ENCODE data around the gene CSRP1. TPM values are rescaled to one million over a fixed set of nuclear protein-coding genes. Genes with fewer than 3 reads are reported as not detected.
A peak's percentile ranks its signal among the peaks of the same experiment; 100 is the strongest.

The CSRP1 gene
- total RNA-seq, 4 donors from 2014 or later: 548 to 1,751 (median 1,444) TPM

- H3K27me3 ChIP-seq: no peaks in the 10 kb centered on the region
- no peak for DNase-seq (ENCODE audit: low spot score in 2 of 2)
- H3K4me1 ChIP-seq: peaks cover 0 to 89% (median 64%) of the 10 kb centered on the region in 4 donors
- WGBS, 2 donors: 47 to 59% methylated on average over 7 of the region's 7 CpGs
- H3K36me3 ChIP-seq: peaks cover 0 to 31% (median 4%) of the 10 kb centered on the region in 3 donors
- H3K27ac ChIP-seq: peak overlapping the region; percentile 75 to 100 (median 96)
- H3K4me3 ChIP-seq: no peak overlapping the region
- TF ChIP-seq POLR2A (IDR thresholded peaks at IDR 0.05): no peak
- TF ChIP-seq CTCF (IDR thresholded peaks at IDR 0.05): peak in 4 of 5 experiments; percentile 15 to 68 (median 48)
- TF ChIP-seq EP300 (IDR thresholded peaks at IDR 0.05): peak in 1 of 2 donors; percentile 40
- no peaks in the 10 kb centered on the region for H3K9me3 ChIP-seq
Measured at GRCh38 chr1:201463071-201463552, 43.8 kb downstream of the CSRP1 start.

- DNase-seq (ENCODE audit: low spot score in 2 of 2): peak; percentile 77 to 82
- H3K4me1 ChIP-seq: peaks cover 0 to 98% (median 74%) of the 10 kb centered on the region in 4 donors
Measured at GRCh38 chr1:201461645-201462441, 45.1 kb downstream of the CSRP1 start.

GRCh38 chr1:201460814-201461644, 45.9 kb downstream of the CSRP1 start:
- Histone ChIP-seq H3K27me3 (no peaks in the 10 kb centered on the region), H3K9me3 (no peaks in the 10 kb centered on the region), H3K27ac (peak overlapping the region; percentile 75 to 100 (median 96)), H3K36me3 (peaks cover 0 to 21% (median 4%) of the 10 kb centered on the region in 3 donors), H3K4me1 (peaks cover 0 to 98% (median 79%) of the 10 kb centered on the region in 4 donors), H3K4me3 (no peak overlapping the region)
- DNase-seq (ENCODE audit: low spot score in 2 of 2): no peak
- WGBS, 2 donors: 56 to 71% methylated on average over 8 of the region's 8 CpGs
- TF ChIP-seq EP300 (IDR thresholded peaks at IDR 0.05) (peak in 1 of 2 donors; percentile 77), POLR2A (IDR thresholded peaks at IDR 0.05) (no peak)

More at GRCh38 chr1:201461645-201462441, 45.1 kb downstream of the CSRP1 start:
- Histone ChIP-seq H3K27ac (peak overlapping the region; percentile 75 to 100 (median 96)), H3K36me3 (peaks cover 0 to 28% (median 4%) of the 10 kb centered on the region in 3 donors), H3K4me3 (no peak overlapping the region), H3K9me3 (no peaks in the 10 kb centered on the region), H3K27me3 (no peaks in the 10 kb centered on the region)
- TF ChIP-seq CTCF (IDR thresholded peaks at IDR 0.05) (no peak), EP300 (IDR thresholded peaks at IDR 0.05) (peak; percentile 16 to 95), POLR2A (IDR thresholded peaks at IDR 0.05) (peak in 1 of 2 donors; percentile 33)
- 28 to 38% methylated on average over 13 of the region's 13 CpGs for WGBS, 2 donors

- H3K36me3 ChIP-seq: peaks cover 0 to 10% (median 2%) of the 10 kb centered on the region in 3 donors
- no peak overlapping the region for H3K4me3 ChIP-seq
- TF ChIP-seq POLR2A (IDR thresholded peaks at IDR 0.05) (no peak), EP300 (IDR thresholded peaks at IDR 0.05) (no peak), CTCF (IDR thresholded peaks at IDR 0.05) (no peak)
- peaks cover 0 to 98% (median 76%) of the 10 kb centered on the region in 4 donors for H3K4me1 ChIP-seq
- no peak for DNase-seq (ENCODE audit: low spot score in 2 of 2)
- no peaks in the 10 kb centered on the region for H3K27me3 ChIP-seq
- H3K9me3 ChIP-seq: no peaks in the 10 kb centered on the region
- peak overlapping the region; percentile 36 to 96 (median 74) for H3K27ac ChIP-seq
- WGBS, 2 donors: 68 to 86% methylated on average over 2 to 5 of the region's 5 CpGs
Measured at GRCh38 chr1:201459775-201460174, 47.1 kb downstream of the CSRP1 start.

- Histone ChIP-seq H3K9me3 (no peaks in the 10 kb centered on the region), H3K27ac (peak overlapping the region in 3 of 4 donors; percentile 52 to 96 (median 95)), H3K36me3 (peaks cover 0 to 3% (median 0%) of the 10 kb centered on the region in 3 donors), H3K4me3 (no peak overlapping the region), H3K4me1 (peaks cover 0 to 96% (median 69%) of the 10 kb centered on the region in 4 donors), H3K27me3 (no peaks in the 10 kb centered on the region)
- 67 to 73% methylated on average over 3 of the region's 3 CpGs for WGBS, 2 donors
- DNase-seq (ENCODE audit: low spot score in 2 of 2): no peak
- TF ChIP-seq CTCF (IDR thresholded peaks at IDR 0.05) (no peak), EP300 (IDR thresholded peaks at IDR 0.05) (no peak), POLR2A (IDR thresholded peaks at IDR 0.05) (no peak)
Measured at GRCh38 chr1:201459052-201459451, 47.9 kb downstream of the CSRP1 start.

Data from tibial nerve (tissue), 4 donors.